Natural killer cell treated with Interleukin-12 subunit alpha and Interleukin-12 subunit beta and Interleukin-15 and Interleukin-18, amount 100 ng/mL, for 72 hours (primary cell): ENCODE measurements around the gene TOE1. TPM values are rescaled to one million over a fixed set of nuclear protein-coding genes. Genes with fewer than 3 reads are reported as not detected.
"Not testable (repeated sequence)": the region's sequence is repeated elsewhere in the genome, so short reads cannot be mapped to it uniquely, and the experiment has no call there.

Source experiments
- ATAC-seq, 2 donors: fragments of 150-1000 bp; cut with Tn5 transposase in 1 of 2; sonication (Bioruptor Pico), chemical (Tn5 transposase) in 1 of 2; 2 replicates each; pipeline ENCODE4 v1.10.0; 2021
- DNase-seq: peaks from one replicate; pipeline ENCODE4 v3.0.0; 2022; ENCODE audit warnings: low spot score
- H3K27ac Mint-ChIP-seq, 2 donors: 1 replicate in 1 of 2; 2 replicates in 1 of 2; pipeline ENCODE4 v1.8.0; 2022; ENCODE audit warnings: mixed read lengths in 2 of 2, mild to moderate bottlenecking in 1 of 2, moderate library complexity in 1 of 2
- H3K27me3 Mint-ChIP-seq, 2 donors: 1 replicate in 1 of 2; 2 replicates in 1 of 2; pipeline ENCODE4 v1.8.0; 2022; ENCODE audit warnings: mixed read lengths in 2 of 2
- H3K36me3 Mint-ChIP-seq: one replicate; pipeline ENCODE4 v1.8.0; 2022; ENCODE audit warnings: mixed read lengths
- H3K4me1 Mint-ChIP-seq, 2 donors: 1 replicate in 1 of 2; 2 replicates in 1 of 2; pipeline ENCODE4 v1.8.0; 2022; ENCODE audit warnings: low read depth in 2 of 2, mixed read lengths in 2 of 2, mild to moderate bottlenecking in 1 of 2
- H3K4me3 Mint-ChIP-seq: one replicate; pipeline ENCODE4 v1.8.0; 2022; ENCODE audit warnings: mixed read lengths
- H3K9me3 Mint-ChIP-seq: 2 replicates; pipeline ENCODE4 v1.8.0; 2022; ENCODE audit warnings: mixed read lengths
- total RNA-seq, 2 donors: library from RNA; stranded (reverse); gene quantifications; one replicate each; pipeline ENCODE4 v1.2.3, GENCODE V29; 2022

TOE1 gene
- total RNA-seq, 2 donors from 2014 or later = 29.8 to 43.6 TPM

DNA sequence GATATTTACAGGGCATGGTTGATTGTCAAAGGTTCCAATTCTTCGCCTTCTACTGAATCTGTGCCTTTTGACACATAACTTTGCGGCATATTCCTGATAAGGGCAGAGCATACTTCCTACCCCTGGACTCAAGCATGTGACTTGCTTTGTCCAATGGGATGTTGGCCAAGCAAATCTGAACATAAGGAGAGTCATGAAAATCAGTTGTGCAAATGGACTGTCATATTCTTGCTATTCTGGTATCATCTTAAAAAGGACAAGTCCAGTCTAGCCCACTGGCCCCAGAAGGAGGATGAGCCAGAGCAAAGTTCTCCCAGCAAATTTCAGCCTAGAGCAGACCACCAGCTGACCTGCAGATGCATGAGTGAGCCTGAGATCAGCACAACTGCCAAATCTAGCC lies 41.3 kb downstream of the TOE1 start:
- Mint-ChIP-seq H3K9me3 (no peaks in the 10 kb centered on the region), H3K36me3 (no peaks in the 10 kb centered on the region), H3K4me3 (no peak overlapping the region), H3K4me1 (no peaks in the 10 kb centered on the region), H3K27ac (no peak overlapping the region), H3K27me3 (no peaks in the 10 kb centered on the region)
- DNase-seq (no peak), ATAC-seq (no peak)

DNA sequence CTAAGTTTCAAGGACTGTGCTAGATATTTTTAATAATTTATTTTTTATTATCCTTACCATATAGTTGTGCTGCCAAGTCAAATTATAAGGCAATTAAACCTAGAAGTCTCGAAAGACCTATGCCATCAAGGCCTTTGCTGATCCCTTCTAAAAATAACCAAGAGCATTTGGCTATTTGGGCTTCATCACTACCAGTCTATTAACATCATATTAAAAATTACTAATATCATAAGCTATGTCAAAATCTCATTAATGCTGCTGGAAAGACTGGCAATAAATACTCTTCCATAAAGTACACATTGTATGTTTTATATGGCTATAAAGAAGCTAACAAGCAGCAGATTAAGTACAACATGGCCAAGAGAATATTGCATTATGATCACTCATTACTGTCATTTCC lies 43.2 kb downstream of the TOE1 start:
- DNase-seq (no peak), ATAC-seq (no peak)
- no peak overlapping the region for H3K27ac Mint-ChIP-seq
- H3K4me3 Mint-ChIP-seq = no peak overlapping the region
- no peaks in the 10 kb centered on the region for H3K9me3 Mint-ChIP-seq
- no peaks in the 10 kb centered on the region for H3K36me3 Mint-ChIP-seq
- H3K27me3 Mint-ChIP-seq = no peaks in the 10 kb centered on the region
- H3K4me1 Mint-ChIP-seq = no peaks in the 10 kb centered on the region

DNA sequence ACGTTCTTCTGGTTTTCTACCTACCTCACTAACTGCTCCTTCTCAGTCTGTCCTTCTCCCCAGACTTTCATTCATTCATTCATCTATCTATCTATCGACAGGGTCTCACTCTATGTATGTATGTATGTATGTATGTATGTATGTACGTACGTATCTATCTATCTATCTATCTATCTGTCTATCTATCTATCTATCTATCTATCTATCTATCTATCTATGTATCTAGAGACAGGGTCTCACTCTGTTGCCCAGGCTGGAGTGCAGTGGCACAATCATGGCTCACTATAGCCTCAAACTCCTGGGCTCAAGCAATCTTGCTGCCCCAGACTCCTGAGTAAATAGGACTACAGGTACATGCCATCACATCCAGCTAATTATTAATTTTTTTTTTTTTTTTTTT lies 44.2 kb downstream of the TOE1 start:
- H3K4me3 Mint-ChIP-seq = not testable (repeated sequence)

DNA sequence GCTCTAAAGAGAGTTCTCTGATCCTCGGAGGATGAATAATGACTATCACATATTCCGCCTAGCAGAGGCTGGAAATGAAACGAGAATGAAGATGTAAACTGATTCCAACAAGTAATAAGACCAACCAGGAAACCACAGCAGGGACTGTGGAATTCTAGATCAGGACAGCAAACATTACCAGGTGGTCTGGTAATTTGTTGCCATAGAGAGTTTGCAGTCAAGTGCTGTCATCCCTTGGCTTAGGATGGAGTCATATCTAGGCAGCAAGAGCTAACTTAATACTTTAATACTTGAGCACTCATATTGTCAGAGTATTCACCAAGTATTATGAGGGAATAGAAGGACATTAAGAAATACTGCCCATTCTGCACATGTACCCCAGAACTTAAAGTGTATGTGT lies 45.3 kb downstream of the TOE1 start:
- H3K4me3 Mint-ChIP-seq = no peak overlapping the region
- no peak overlapping the region for H3K27ac Mint-ChIP-seq
- no peaks in the 10 kb centered on the region for H3K27me3 Mint-ChIP-seq
- ATAC-seq (no peak), DNase-seq (no peak)
- no peaks in the 10 kb centered on the region for H3K4me1 Mint-ChIP-seq
- no peaks in the 10 kb centered on the region for H3K36me3 Mint-ChIP-seq
- H3K9me3 Mint-ChIP-seq = no peaks in the 10 kb centered on the region

More for the DNA sequence above, 44.2 kb downstream of the TOE1 start:
- H3K27ac Mint-ChIP-seq, H3K27me3 Mint-ChIP-seq, DNase-seq, H3K4me1 Mint-ChIP-seq, H3K9me3 Mint-ChIP-seq, ATAC-seq, H3K36me3 Mint-ChIP-seq: not testable (repeated sequence)

DNA sequence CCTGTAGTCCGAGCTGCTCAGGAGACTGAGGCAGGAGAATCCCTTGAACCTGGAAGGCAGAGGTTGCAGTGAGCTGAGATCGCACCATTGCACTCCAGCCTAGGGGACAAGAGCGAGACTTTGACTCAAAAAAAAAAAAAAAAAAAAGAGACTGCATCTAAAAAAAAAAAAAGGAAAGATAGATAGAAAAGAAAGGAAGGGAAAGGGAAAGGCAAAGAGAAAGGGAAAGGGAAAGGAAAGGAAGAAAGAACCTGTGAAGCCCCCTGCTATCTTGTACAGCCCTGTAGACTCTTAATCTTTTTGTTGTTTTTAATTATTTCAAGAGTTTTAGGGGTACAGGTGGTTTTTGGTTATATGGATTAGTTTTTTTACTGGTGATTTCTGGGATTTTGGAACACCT lies 46.2 kb downstream of the TOE1 start:
- H3K9me3 Mint-ChIP-seq = no peaks in the 10 kb centered on the region
- no peaks in the 10 kb centered on the region for H3K27me3 Mint-ChIP-seq
- DNase-seq (no peak), ATAC-seq (no peak)
- no peaks in the 10 kb centered on the region for H3K4me1 Mint-ChIP-seq
- no peak overlapping the region for H3K4me3 Mint-ChIP-seq
- H3K27ac Mint-ChIP-seq = no peak overlapping the region
- H3K36me3 Mint-ChIP-seq = no peaks in the 10 kb centered on the region

Other genes with a start within 250 kb of the TOE1 start
- gene ZSWIM5, start 133.6 kb upstream of the TOE1 start, total RNA-seq = 1 to 10 TPM; 1.0 to 1.4 TPM
- gene HPDL, start 13.3 kb upstream of the TOE1 start, total RNA-seq = 10 to 100 TPM in 1 of 2 donors, 1 to 10 TPM in 1; 8.6 to 51.9 TPM
- gene MUTYH, start 270 bp downstream of the TOE1 start, total RNA-seq = 10 to 100 TPM; 30.5 to 63.2 TPM
- gene TESK2, start 151.0 kb downstream of the TOE1 start, total RNA-seq = 1 to 10 TPM; 2.4 to 4.0 TPM
- gene CCDC163, start 159.9 kb downstream of the TOE1 start, total RNA-seq = 1 to 10 TPM; 2.4 to 8.4 TPM
- 1 to 10 TPM; 3.8 to 5.6 TPM for gene MMACHC, start 160.1 kb downstream of the TOE1 start, total RNA-seq
- 100 to 1,000 TPM; 246 to 396 TPM for gene PRDX1, start 181.7 kb downstream of the TOE1 start, total RNA-seq
- gene AKR1A1, start 210.7 kb downstream of the TOE1 start, total RNA-seq = 100 to 1,000 TPM; 137 to 181 TPM
- gene NASP, start 243.9 kb downstream of the TOE1 start, total RNA-seq = 100 to 1,000 TPM; 145 to 291 TPM